Transverse colon (tissue), 4 donors: ENCODE results near the gene UNC80.

ENCODE experiments used
- POLR2AphosphoS5 ChIP-seq, 3 donors: sonication (generic); formaldehyde crosslinking; IDR thresholded peaks; one replicate each; pipeline ENCODE4 v1.6.1; 2016; ENCODE audit warnings: antibody characterized with exemption in 3 of 3
- TF ChIP-seq, protein P1 (sequence below), 5 experiments: fragments of 200-600 bp in 3 of 5; fragments of 450-650 bp in 2 of 5; sonication (generic) in 3 of 5; IDR thresholded peaks; 1 replicate in 2 of 5; 2 replicates in 3 of 5; pipeline ENCODE4 v1.5.1; 2016 to 2017; ENCODE audit warnings: antibody characterized with exemption in 5 of 5, inconsistent platforms in 3 of 5, mild to moderate bottlenecking in 2 of 5, moderate library complexity in 1 of 5

DNA sequence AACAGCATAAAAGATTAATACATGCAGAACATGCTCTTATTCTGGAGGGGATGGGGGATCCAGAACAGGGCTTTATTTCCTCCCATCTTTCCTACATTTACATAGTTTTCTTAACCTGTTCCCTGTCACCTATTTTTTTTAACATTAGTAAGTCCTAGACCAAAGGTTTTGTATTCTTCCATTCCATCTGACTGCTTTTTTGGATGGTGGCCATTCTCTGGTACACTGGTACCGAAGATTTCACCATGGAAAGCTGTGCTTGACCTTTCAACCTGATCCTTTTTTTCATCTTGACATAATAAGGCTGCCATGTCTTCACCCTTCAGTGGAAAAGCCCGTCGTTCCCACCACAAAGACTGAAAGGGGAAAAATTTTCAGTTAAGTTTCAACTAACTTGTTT, 251.2 kb downstream of the UNC80 start:
- TF ChIP-seq, protein P1, sequence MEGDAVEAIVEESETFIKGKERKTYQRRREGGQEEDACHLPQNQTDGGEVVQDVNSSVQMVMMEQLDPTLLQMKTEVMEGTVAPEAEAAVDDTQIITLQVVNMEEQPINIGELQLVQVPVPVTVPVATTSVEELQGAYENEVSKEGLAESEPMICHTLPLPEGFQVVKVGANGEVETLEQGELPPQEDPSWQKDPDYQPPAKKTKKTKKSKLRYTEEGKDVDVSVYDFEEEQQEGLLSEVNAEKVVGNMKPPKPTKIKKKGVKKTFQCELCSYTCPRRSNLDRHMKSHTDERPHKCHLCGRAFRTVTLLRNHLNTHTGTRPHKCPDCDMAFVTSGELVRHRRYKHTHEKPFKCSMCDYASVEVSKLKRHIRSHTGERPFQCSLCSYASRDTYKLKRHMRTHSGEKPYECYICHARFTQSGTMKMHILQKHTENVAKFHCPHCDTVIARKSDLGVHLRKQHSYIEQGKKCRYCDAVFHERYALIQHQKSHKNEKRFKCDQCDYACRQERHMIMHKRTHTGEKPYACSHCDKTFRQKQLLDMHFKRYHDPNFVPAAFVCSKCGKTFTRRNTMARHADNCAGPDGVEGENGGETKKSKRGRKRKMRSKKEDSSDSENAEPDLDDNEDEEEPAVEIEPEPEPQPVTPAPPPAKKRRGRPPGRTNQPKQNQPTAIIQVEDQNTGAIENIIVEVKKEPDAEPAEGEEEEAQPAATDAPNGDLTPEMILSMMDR (IDR thresholded peaks at IDR 0.05): no peak
- TF ChIP-seq POLR2AphosphoS5 (IDR thresholded peaks at IDR 0.05): no peak
